Endothelial cell (in vitro differentiated cells): ENCODE measurements around the gene CTNNA3. TPM values are rescaled to one million over a fixed set of nuclear protein-coding genes. Genes with fewer than 3 reads are reported as not detected.

Experiments used
- DNase-seq: peaks from one replicate; pipeline ENCODE4 v3.0.0; 2021; ENCODE audit warnings: low spot score
- H3K27ac Mint-ChIP-seq: one replicate; pipeline ENCODE4 v1.8.0; 2021; ENCODE audit warnings: mixed read lengths, inconsistent platforms; ENCODE audit not compliant: unreplicated experiment
- H3K27me3 Mint-ChIP-seq: one replicate; pipeline ENCODE4 v1.8.0; 2021; ENCODE audit warnings: mild to moderate bottlenecking, moderate library complexity, mixed read lengths, inconsistent platforms; ENCODE audit not compliant: unreplicated experiment
- H3K36me3 Mint-ChIP-seq: one replicate; pipeline ENCODE4 v1.8.0; 2021; ENCODE audit warnings: mild to moderate bottlenecking, low read depth, mixed read lengths, inconsistent platforms; ENCODE audit not compliant: unreplicated experiment
- H3K4me1 Mint-ChIP-seq: one replicate; pipeline ENCODE4 v1.8.0; 2021; ENCODE audit warnings: mild to moderate bottlenecking, mixed read lengths, inconsistent platforms; ENCODE audit not compliant: unreplicated experiment
- H3K4me3 Mint-ChIP-seq: one replicate; pipeline ENCODE4 v1.8.0; 2021; ENCODE audit warnings: mild to moderate bottlenecking, mixed read lengths, inconsistent platforms; ENCODE audit not compliant: unreplicated experiment
- H3K9me3 Mint-ChIP-seq: one replicate; pipeline ENCODE4 v1.8.0; 2021; ENCODE audit warnings: mixed read lengths, inconsistent platforms; ENCODE audit not compliant: unreplicated experiment
- CTCF ChIP-seq: fragments of 200-600 bp; sonication (generic); IDR thresholded peaks from one replicate; pipeline ENCODE4 v1.5.0; 2021; ENCODE audit warnings: antibody characterized with exemption; ENCODE audit not compliant: unreplicated experiment
- total RNA-seq: library from RNA; stranded (reverse); fragmentation: NEBNext Ultra II Directional; extraction: Animal tissue kit (Norgen Biotek cat#: 25700); gene quantifications from one replicate; pipeline ENCODE4 v1.2.1, GENCODE V29; 2021; ENCODE audit not compliant: unreplicated experiment

CTNNA3 gene
- total RNA-seq, 1 donor from 2014 or later = 2.3 TPM

GRCh38 chr10:67282871-67283270, 413.1 kb downstream of the CTNNA3 start:
- Mint-ChIP-seq H3K27me3 (no peaks in the 10 kb centered on the region), H3K9me3 (no peaks in the 10 kb centered on the region), H3K4me1 (peaks cover 4% of the 10 kb centered on the region), H3K36me3 (no peaks in the 10 kb centered on the region), H3K27ac (no peak overlapping the region), H3K4me3 (no peak overlapping the region)
- DNase-seq = no peak
- no peak for TF ChIP-seq CTCF

- Mint-ChIP-seq H3K4me1 (peaks cover 4% of the 10 kb centered on the region), H3K27me3 (no peaks in the 10 kb centered on the region), H3K9me3 (no peaks in the 10 kb centered on the region), H3K36me3 (no peaks in the 10 kb centered on the region), H3K4me3 (no peak overlapping the region), H3K27ac (no peak overlapping the region)
- no peak for DNase-seq
- TF ChIP-seq CTCF = no peak
These were observed 415.6 kb downstream of the CTNNA3 start for GRCh38 chr10:67280405-67280804.

GRCh38 chr10:67277402-67277801, 418.6 kb downstream of the CTNNA3 start:
- H3K36me3 Mint-ChIP-seq = no peaks in the 10 kb centered on the region
- DNase-seq = no peak
- no peak for TF ChIP-seq CTCF
- no peak overlapping the region for H3K4me3 Mint-ChIP-seq
- peaks cover 4% of the 10 kb centered on the region for H3K4me1 Mint-ChIP-seq
- H3K27ac Mint-ChIP-seq = no peak overlapping the region
- no peaks in the 10 kb centered on the region for H3K27me3 Mint-ChIP-seq
- no peaks in the 10 kb centered on the region for H3K9me3 Mint-ChIP-seq

- no peaks in the 10 kb centered on the region for H3K27me3 Mint-ChIP-seq
- no peak for TF ChIP-seq CTCF
- no peak overlapping the region for H3K27ac Mint-ChIP-seq
- no peak overlapping the region for H3K4me3 Mint-ChIP-seq
- H3K9me3 Mint-ChIP-seq = no peaks in the 10 kb centered on the region
- DNase-seq = no peak
- no peaks in the 10 kb centered on the region for H3K4me1 Mint-ChIP-seq
- H3K36me3 Mint-ChIP-seq = no peaks in the 10 kb centered on the region
These were observed 426.2 kb downstream of the CTNNA3 start for GRCh38 chr10:67269828-67270227.

GRCh38 chr10:67268146-67268545, 427.8 kb downstream of the CTNNA3 start:
- Mint-ChIP-seq H3K36me3 (no peaks in the 10 kb centered on the region), H3K4me3 (no peak overlapping the region), H3K27ac (no peak overlapping the region), H3K27me3 (no peaks in the 10 kb centered on the region), H3K4me1 (no peaks in the 10 kb centered on the region), H3K9me3 (no peaks in the 10 kb centered on the region)
- no peak for TF ChIP-seq CTCF
- DNase-seq = no peak
